GM21717 (cell line): ENCODE results near the gene RDM1.

ENCODE experiments used
- ATAC-seq: cut with Tn5 transposase; IDR thresholded peaks from one replicate; pipeline ENCODE4 v1.9.1; 2021; ENCODE audit warnings: mild to moderate bottlenecking, moderate library complexity; ENCODE audit not compliant: unreplicated experiment

The RDM1 gene

DNA sequence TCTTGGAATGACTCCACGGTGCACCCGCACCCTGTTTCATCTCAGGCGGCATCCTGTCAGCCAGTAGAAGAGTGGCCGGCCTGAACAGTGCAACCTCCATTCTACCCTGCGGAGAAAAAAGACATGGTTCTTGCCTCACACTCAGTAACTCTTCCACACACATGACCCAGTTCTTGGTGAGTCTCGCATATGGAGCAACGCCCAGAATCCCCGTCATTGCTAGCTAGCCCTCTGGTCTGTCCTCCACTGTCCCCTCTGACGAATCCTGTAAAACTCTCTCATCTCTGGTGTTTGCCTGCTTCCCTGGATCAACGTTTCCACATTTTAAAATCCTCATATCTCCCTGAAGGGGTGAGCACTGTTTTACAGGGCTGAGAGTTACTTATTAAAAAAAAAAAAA lies 4.2 kb upstream of the RDM1 start:
- ATAC-seq, result no peak

- no peak for ATAC-seq
Observed at GRCh38 chr17:35932586-35932985, 2.0 kb upstream of the RDM1 start.

GRCh38 chr17:35931794-35932425 lies 1.3 kb upstream of the RDM1 start:
- no peak for ATAC-seq

DNA sequence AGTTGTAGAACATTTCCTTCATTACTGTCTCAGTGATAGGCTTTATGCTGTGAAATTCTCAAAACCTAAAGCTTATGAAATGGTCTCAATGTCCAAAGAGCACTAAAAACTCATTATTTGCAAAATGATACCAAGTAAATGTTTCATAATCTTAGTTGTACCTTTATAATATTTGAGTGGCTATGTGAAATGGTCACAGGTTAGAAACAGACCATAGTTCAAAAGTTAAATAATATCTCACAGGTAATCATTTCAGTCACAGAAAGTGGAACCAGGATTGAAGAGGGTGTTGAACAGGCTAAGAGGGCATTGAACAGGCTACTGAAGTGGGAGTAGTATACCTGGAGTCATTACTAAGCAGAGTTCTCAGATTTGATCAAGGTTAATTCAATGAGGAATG lies 2.9 kb downstream of the RDM1 start:
- ATAC-seq, result no peak

DNA sequence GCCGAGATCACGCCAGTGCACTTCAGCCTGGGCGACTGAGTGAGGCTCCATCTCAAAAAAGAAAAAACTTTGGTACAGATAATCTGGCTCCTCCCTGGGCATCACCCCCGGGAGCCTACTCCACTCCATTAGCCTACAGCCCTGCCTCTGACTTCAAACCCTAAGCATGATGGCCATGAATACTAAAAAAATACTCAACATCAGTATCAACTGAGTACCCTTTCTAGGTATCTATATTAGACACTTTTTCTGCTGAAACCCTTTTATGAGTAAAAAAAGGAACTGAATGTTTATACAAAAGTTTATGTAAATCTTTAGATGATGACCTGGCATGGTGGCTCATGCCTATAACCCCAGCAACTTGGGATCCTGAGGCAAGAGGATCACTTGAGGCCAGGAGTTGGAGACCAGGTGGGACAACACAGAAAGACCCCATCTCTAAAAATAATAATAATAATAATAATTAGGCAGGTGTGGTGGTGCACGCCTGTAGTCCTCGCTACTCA lies 6.9 kb downstream of the RDM1 start:
- no peak for ATAC-seq

DNA sequence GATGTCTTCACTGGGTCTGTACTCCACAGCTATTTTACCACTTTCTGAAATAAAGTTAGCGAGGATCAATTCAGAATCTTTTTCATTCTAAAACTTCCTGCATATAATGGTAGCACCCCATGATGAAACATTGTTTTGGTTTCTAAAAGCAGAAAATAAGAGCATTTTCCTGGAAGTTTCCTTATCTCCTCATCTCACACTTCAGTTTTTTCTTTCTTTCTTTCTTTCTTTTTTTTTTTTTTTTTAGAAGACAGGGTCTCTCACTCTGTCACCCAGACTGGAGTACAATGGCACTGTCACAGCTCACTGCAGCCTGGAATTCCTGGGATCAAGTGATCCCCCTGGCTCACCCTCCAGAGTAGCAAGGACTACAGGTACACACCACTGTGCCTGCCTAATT lies 10.3 kb downstream of the RDM1 start:
- no peak for ATAC-seq

GRCh38 chr17:35918665-35919064 lies 11.9 kb downstream of the RDM1 start:
- no peak for ATAC-seq

DNA sequence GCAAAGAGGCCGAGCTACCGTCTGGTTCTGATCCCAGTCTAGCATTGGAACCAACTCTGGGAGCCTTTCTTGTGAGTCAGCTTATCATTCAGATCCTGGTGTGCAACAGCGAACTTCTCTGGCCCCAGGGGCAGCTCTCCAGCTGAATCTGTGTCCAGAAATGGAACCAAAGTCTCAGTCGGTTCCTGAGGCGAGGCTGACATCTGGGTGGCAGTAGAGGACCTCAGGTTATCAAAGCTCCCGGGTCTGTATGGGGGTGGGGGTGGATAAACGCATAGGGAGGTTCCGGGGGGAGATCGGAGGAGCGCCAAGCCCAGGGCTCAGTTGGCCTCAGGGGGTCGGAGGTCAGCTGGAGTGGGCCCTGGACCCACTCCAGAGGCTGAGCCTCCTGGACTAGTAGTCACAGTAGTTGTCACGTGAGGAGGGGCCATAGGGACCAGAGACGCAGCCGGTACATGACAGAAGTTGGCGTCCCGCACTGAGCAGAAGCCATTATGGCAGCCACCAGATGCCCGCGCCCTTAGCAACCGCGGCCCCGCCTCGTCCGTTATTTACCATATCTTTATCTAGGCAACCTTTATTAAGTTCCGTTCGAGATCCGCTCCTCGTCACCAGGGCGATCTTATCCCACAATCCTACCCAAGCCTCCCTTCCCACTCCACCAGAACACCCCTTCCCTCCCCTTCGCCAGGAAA lies 12.9 kb downstream of the RDM1 start:
- ATAC-seq, result no peak

- ATAC-seq, result no peak
Observed at GRCh38 chr17:35915153-35915964, 15.2 kb downstream of the RDM1 start.

- no peak for ATAC-seq
Observed at GRCh38 chr17:35914354-35914753, 16.2 kb downstream of the RDM1 start.

DNA sequence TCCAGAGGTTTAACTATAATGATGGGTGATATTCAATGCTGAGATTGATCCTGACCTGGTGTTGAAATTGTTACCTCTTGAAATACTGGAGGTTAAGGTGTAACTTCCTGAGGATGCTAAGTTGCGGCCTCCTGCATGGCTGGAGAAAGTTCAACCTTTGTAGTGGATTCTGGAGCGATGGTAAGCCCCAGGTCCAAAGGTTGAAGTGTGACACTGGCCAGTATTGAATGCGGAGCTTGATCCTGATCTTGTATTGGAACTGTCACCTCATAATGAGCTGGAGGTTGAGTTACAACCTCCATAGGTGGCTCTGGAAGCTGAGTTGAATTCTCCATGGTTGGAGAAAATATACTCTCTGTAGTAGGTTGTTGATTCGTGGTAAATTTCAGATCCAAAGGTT lies 17.0 kb downstream of the RDM1 start:
- no peak for ATAC-seq

DNA sequence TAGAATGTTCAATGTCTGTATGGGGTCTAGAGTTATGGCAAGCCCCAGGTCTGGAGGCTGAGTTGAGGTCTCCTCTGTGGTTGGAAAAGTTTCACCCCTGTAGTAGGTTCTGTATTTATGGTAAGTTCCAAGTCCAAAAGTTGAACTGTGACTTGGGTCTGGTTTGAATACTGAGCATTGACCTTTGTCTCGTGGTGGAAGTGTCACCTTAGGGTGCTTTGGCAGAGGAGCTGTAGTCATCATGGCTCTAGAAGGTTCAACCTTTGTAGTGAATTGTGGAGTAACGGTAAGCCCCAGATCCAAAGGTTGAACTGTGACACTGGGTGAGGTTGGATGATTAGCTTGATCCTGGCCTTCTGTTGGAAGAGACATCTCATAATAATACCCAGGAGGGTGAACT lies 17.6 kb downstream of the RDM1 start:
- ATAC-seq, result no peak

GRCh38 chr17:35912339-35912912 lies 18.1 kb downstream of the RDM1 start:
- no peak for ATAC-seq

- ATAC-seq, result no peak
Observed at GRCh38 chr17:35909408-35909807, 21.2 kb downstream of the RDM1 start.

DNA sequence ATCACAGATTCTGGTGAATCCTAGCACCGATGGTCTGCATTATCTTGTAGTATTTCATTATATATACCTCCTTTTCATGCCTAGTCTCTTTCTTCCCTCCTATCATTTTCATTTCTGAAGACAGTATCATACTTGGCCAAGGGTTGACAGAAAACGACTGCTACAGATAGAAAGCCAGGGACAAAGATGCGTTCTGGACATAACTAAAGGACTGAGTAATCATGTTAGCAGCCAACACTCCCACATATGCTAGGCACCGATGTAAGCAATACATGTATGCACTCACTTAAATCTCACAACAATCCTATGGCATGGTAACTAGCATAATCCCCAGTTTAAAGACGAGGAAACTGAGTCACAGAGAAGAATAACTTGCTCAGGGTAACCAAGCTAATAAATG lies 22.9 kb downstream of the RDM1 start:
- ATAC-seq, result no peak

GRCh38 chr17:35906926-35907637 lies 23.5 kb downstream of the RDM1 start:
- ATAC-seq, result no peak

DNA sequence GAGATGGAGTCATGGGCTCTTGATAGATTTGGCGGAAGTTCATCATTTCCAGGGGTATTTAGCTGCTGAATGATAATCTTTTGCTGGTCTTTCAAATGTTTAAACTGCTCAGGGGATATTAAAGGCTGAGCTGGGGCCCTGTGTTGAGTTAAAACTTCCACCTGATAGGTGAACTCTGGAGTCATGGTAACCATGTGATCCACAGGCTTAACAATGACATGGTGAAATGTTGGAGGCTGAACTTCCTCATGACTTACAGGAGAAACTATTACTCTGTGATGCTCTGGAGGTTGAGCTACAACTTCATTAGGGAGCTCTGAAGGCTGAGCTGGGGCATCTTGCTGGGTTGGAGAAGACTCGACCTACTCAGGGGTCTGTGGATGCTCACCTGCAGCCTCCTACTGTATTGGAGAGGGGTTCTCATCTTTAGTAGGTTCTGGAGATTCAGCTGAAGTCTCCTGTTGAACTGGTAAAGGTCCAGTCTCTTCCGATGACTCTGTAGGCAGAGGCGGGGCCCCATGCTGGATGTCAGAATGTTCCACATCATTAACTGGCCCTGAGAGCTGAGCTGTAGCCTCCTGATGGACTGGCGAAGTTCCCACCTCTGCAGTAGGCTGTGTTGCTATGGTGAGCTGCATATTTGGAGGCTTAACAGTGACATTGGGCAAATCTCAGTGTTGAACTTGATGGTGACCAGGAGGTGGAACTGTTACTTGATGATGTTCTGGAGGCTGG lies 24.2 kb downstream of the RDM1 start:
- ATAC-seq, result no peak

- no peak for ATAC-seq
Observed at GRCh38 chr17:35903451-35903850, 27.1 kb downstream of the RDM1 start.

DNA sequence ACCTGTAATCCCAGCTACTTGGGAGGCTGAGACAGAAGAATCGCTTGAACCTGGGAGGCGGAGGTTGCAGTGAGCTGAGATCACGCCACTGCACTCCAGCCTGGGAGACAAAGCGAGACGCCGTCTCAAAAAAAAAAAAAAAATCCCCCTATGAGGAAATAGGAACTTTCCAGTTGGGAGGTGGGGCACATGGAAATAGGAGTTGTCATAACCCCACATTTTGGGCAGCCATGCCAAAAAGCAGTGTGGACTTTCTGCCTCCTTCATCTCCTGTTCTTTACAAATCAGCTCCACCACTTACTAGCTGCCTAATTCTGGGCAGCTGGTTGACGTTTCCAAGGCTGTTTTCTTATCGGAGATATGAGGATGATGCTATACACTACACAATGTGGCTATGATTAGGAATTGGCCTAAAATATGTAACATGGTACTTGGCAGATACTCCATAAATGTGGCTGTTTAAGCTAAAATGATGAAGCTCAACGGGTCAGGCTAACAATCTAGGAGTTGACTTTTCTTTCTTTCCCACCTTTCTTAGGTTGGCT lies 28.9 kb downstream of the RDM1 start:
- no peak for ATAC-seq
